Activated naive CD8-positive, alpha-beta T cell treated with anti-CD3 and anti-CD28 coated beads, Interleukin-2, amount 10 ng/mL, durations not matched to agents 7 days and 5 days (primary cell): Measurements from ENCODE around the gene RHOG. TPM values are rescaled to one million over a fixed set of nuclear protein-coding genes. Genes with fewer than 3 reads are reported as not detected.

Experiments
- ATAC-seq: fragments of 150-1000 bp; cut with Tn5 transposase; one replicate; pipeline ENCODE4 v1.10.0; 2021; ENCODE audit warnings: low read depth, moderate library complexity
- POLR2A ChIA-PET: fragments of 350-600 bp; sonication (Branson Sonifier 250); formaldehyde crosslinking; loops from one replicate; lab custom pipeline; 2021; ENCODE audit warnings: antibody characterized with exemption; lab: Charles Lee
- DNase-seq: peaks from one replicate; pipeline ENCODE4 v3.0.0; 2021
- H3K27ac Mint-ChIP-seq: one replicate; pipeline ENCODE4 v1.8.0; 2022; ENCODE audit warnings: mild to moderate bottlenecking, mixed read lengths
- H3K27me3 Mint-ChIP-seq: one replicate; pipeline ENCODE4 v1.8.0; 2022; ENCODE audit warnings: mild to moderate bottlenecking, moderate library complexity, mixed read lengths
- H3K36me3 Mint-ChIP-seq: one replicate; pipeline ENCODE4 v1.8.0; 2021; ENCODE audit warnings: mild to moderate bottlenecking, mixed read lengths
- H3K4me1 Mint-ChIP-seq: one replicate; pipeline ENCODE4 v1.8.0; 2021; ENCODE audit warnings: mixed read lengths
- H3K4me3 Mint-ChIP-seq: one replicate; pipeline ENCODE4 v1.8.0; 2022; ENCODE audit warnings: mild to moderate bottlenecking, moderate library complexity, mixed read lengths
- H3K9me3 Mint-ChIP-seq: one replicate; pipeline ENCODE4 v1.8.0; 2021; ENCODE audit warnings: mixed read lengths
- total RNA-seq, 2 experiments: library from RNA; stranded (reverse); gene quantifications; one replicate each; pipeline ENCODE4 v1.2.3, GENCODE V29; 2021

The RHOG gene
- total RNA-seq, 2 experiments from 2014 or later = 154 to 159 TPM

DNA sequence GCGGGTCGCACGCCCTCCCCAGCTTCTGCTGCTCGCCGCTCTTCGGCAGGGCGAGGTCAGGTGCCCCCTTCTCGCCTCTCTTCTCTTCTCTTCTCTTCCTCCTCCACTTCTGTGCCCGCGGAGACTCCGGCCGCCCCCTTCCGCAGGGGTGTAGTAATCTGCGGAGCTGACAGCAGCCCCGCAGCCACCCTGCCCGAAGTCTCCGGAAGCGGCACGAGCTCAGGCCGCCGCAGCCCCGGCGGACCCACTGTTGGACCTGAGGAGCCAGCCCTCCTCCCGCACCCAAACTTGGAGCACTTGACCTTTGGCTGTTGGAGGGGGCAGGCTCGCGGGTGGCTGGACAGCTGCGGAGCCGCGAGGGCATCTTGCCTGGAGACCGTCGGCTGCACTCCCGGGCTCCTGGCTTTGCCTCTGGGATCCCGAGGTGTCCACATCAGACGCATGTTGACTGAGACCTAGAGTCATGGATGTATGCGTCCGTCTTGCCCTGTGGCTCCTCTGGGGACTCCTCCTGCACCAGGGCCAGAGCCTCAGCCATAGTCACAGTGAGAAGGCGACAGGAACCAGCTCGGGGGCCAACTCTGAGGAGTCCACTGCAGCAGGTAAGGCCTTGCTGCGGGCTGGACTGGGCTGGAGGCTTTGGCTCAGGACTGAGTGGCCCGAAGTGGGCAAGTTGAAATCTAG, 15.2 kb upstream of the RHOG start:
- Mint-ChIP-seq H3K27me3 (no peaks in the 10 kb centered on the region), H3K27ac (peak overlapping the region; percentile 98), H3K9me3 (no peaks in the 10 kb centered on the region), H3K4me1 (peaks cover 56% of the 10 kb centered on the region), H3K36me3 (peaks cover 11% of the 10 kb centered on the region), H3K4me3 (peak overlapping the region; percentile 99)
- POLR2A ChIA-PET = interaction anchor here (0.7 to 8.9 kb wide), 28 partner anchors 8 to 864 kb away, joined by 3 to 254 read pairs (median 6); partner anchors contain the start of genes NAP1L4, PGAP2, RHOG and RRM1
- DNase-seq = no peak
- peak; percentile 15 for ATAC-seq

DNA sequence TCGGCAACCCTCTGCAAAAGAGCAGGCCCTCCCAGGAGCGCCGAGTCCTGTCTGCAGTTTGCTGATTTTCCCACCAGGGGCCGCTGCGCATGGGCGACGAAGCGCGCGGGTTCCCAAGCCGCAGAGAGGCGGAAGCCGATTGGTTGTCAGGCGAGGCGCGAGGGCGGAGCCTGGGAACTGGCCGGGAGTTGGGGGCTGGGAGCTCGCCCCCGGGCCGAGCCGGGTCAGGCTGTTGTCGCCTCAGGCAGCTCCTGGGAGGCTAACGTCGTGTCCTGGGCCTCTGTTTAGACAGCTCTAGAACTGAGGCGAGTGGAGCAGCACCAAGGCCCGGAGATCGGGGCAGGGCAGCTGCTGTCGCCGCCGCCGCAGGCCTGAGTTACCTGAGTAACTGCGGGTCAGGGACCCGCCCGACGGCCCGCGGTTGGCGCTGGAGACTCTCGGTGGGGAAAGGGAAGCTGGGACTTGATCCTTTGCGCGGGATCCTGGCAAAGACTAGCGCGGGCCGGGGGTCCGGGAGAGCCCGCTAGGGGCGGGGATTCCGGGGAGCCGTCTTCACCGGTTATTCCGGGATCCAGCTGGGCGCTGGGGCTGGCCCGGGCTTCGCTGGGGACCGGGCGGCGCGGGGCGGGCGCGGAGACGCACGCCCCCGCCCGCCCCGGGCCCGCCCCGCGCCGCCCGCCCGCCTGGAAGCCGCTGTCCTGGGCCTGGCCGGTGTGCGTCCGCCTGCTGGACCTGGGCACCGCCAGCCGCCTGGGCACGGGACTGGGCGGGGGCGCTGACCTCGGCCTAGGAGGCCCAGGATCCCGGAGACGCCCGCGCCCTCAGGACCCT, 14.4 kb upstream of the RHOG start, which contains the start of gene STIM1:
Gene STIM1 (plus strand): TSS at position 688 of the 831 bp plus-strand sequence. CDS start 607 bp downstream, outside the sequence.
- no peaks in the 10 kb centered on the region for H3K27me3 Mint-ChIP-seq
- no peaks in the 10 kb centered on the region for H3K9me3 Mint-ChIP-seq
- H3K36me3 Mint-ChIP-seq = peaks cover 8% of the 10 kb centered on the region
- peaks cover 50% of the 10 kb centered on the region for H3K4me1 Mint-ChIP-seq
- ATAC-seq = peak; percentile 70
- POLR2A ChIA-PET = interaction anchor here (0.7 to 8.9 kb wide), 53 partner anchors 9 to 863 kb away, joined by 3 to 254 read pairs (median 5); partner anchors contain the start of genes NAP1L4, NUP98, PGAP2 and RHOG
- peak; percentile 99 for DNase-seq
- H3K27ac Mint-ChIP-seq = peak within 1 kb of the TSS; percentile 99
- H3K4me3 Mint-ChIP-seq = peak within 1 kb of the TSS; percentile 99

DNA sequence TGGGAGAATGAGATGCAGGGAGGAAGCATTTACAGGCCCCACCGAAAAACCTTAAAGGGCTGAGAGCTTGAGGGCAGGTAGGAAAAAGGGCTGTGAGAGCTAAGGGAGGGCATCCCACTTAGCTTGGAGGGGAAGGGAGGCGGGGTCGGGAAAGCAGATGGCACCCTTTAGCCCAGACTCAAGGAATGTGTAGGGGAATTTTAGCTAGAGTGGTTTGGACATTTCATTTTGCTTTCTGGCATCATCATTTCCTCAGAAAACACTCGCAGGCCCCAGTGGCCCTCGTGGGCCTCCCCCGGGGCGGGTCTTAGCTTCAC, 13.9 kb upstream of the RHOG start:
- Mint-ChIP-seq H3K27me3 (no peaks in the 10 kb centered on the region), H3K27ac (peak overlapping the region; percentile 99), H3K4me3 (peak overlapping the region; percentile 87), H3K36me3 (peaks cover 8% of the 10 kb centered on the region), H3K4me1 (peaks cover 46% of the 10 kb centered on the region), H3K9me3 (no peaks in the 10 kb centered on the region)
- ATAC-seq (no peak), DNase-seq (no peak)
- POLR2A ChIA-PET = interaction anchor here (0.7 to 8.9 kb wide), 49 partner anchors 9 to 862 kb away, joined by 3 to 254 read pairs (median 5); partner anchors contain the start of genes NAP1L4, NUP98, PGAP2 and RHOG

GRCh38 chr11:3853899-3854659, 13.3 kb upstream of the RHOG start:
- peaks cover 8% of the 10 kb centered on the region for H3K36me3 Mint-ChIP-seq
- H3K9me3 Mint-ChIP-seq = no peaks in the 10 kb centered on the region
- peak; percentile 65 for ATAC-seq
- H3K4me1 Mint-ChIP-seq = peaks cover 44% of the 10 kb centered on the region
- POLR2A ChIA-PET = interaction anchor here (0.7 to 8.9 kb wide), 43 partner anchors 9 to 862 kb away, joined by 3 to 254 read pairs (median 6); partner anchors contain the start of genes NAP1L4, NUP98, PGAP2 and RHOG
- H3K4me3 Mint-ChIP-seq = peak overlapping the region; percentile 87
- peak overlapping the region; percentile 99 for H3K27ac Mint-ChIP-seq
- H3K27me3 Mint-ChIP-seq = no peaks in the 10 kb centered on the region
- peak; percentile 68 for DNase-seq

DNA sequence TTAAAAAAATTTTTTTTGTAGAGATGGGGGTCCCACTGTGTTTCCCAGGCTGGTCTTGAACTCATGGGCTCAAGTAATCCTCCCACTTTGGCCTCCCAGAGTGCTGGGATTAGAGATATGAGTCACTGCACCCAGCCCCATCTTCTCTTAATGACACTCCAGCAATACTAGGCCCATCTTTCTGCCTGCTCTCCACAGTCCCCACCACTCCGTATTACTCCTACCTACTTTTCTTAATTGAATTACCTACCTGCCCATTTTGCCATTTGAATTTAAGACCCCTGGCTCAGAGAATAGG, 12.7 kb upstream of the RHOG start:
- DNase-seq (no peak), ATAC-seq (no peak)
- POLR2A ChIA-PET = interaction anchor here (1.0 to 8.9 kb wide), 8 partner anchors 8 to 220 kb away, joined by 3 to 254 read pairs (median 31); partner anchors contain the start of gene RHOG
- H3K4me3 Mint-ChIP-seq = peak overlapping the region; percentile 87
- peak overlapping the region; percentile 99 for H3K27ac Mint-ChIP-seq
- peaks cover 8% of the 10 kb centered on the region for H3K36me3 Mint-ChIP-seq
- no peaks in the 10 kb centered on the region for H3K27me3 Mint-ChIP-seq
- no peaks in the 10 kb centered on the region for H3K9me3 Mint-ChIP-seq
- H3K4me1 Mint-ChIP-seq = peaks cover 41% of the 10 kb centered on the region

- H3K36me3 Mint-ChIP-seq = peaks cover 2% of the 10 kb centered on the region
- DNase-seq (no peak), ATAC-seq (peak; percentile 48)
- H3K9me3 Mint-ChIP-seq = no peaks in the 10 kb centered on the region
- H3K4me1 Mint-ChIP-seq = peaks cover 36% of the 10 kb centered on the region
- H3K4me3 Mint-ChIP-seq = no peak overlapping the region
- H3K27ac Mint-ChIP-seq = no peak overlapping the region
- H3K27me3 Mint-ChIP-seq = no peaks in the 10 kb centered on the region
- POLR2A ChIA-PET = interaction anchor here (0.7 to 8.9 kb wide), 5 partner anchors 11 to 252 kb away, joined by 3 to 254 read pairs (median 5); partner anchors contain the start of gene RHOG
Measured at GRCh38 chr11:3849297-3849874, 8.6 kb upstream of the RHOG start.

GRCh38 chr11:3845670-3846069, 4.9 kb upstream of the RHOG start:
- Mint-ChIP-seq H3K36me3 (no peaks in the 10 kb centered on the region), H3K4me1 (peaks cover 18% of the 10 kb centered on the region), H3K27me3 (no peaks in the 10 kb centered on the region), H3K9me3 (no peaks in the 10 kb centered on the region), H3K4me3 (no peak overlapping the region), H3K27ac (no peak overlapping the region)
- POLR2A ChIA-PET = interaction anchor here (1.0 kb wide), 2 partner anchors 9 to 227 kb away, joined by 4 to 5 read pairs; no protein-coding TSS in a partner anchor
- no peak for DNase-seq
- no peak for ATAC-seq

GRCh38 chr11:3845246-3845645, 4.5 kb upstream of the RHOG start:
- no peak for ATAC-seq
- peaks cover 18% of the 10 kb centered on the region for H3K4me1 Mint-ChIP-seq
- H3K27me3 Mint-ChIP-seq = no peaks in the 10 kb centered on the region
- DNase-seq = no peak
- no peak overlapping the region for H3K27ac Mint-ChIP-seq
- H3K9me3 Mint-ChIP-seq = no peaks in the 10 kb centered on the region
- H3K4me3 Mint-ChIP-seq = no peak overlapping the region
- POLR2A ChIA-PET = interaction anchor here (1.0 kb wide), 1 partner anchor 9 kb away, joined by 5 read pairs; no protein-coding TSS in a partner anchor
- no peaks in the 10 kb centered on the region for H3K36me3 Mint-ChIP-seq

- Mint-ChIP-seq H3K4me3 (no peak overlapping the region), H3K27ac (peak overlapping the region; percentile 34), H3K9me3 (no peaks in the 10 kb centered on the region), H3K4me1 (peaks cover 26% of the 10 kb centered on the region), H3K27me3 (no peaks in the 10 kb centered on the region), H3K36me3 (peaks cover 16% of the 10 kb centered on the region)
- POLR2A ChIA-PET = no interaction called here
- DNase-seq (no peak), ATAC-seq (no peak)
Measured at GRCh38 chr11:3843326-3843725, 2.6 kb upstream of the RHOG start.

DNA sequence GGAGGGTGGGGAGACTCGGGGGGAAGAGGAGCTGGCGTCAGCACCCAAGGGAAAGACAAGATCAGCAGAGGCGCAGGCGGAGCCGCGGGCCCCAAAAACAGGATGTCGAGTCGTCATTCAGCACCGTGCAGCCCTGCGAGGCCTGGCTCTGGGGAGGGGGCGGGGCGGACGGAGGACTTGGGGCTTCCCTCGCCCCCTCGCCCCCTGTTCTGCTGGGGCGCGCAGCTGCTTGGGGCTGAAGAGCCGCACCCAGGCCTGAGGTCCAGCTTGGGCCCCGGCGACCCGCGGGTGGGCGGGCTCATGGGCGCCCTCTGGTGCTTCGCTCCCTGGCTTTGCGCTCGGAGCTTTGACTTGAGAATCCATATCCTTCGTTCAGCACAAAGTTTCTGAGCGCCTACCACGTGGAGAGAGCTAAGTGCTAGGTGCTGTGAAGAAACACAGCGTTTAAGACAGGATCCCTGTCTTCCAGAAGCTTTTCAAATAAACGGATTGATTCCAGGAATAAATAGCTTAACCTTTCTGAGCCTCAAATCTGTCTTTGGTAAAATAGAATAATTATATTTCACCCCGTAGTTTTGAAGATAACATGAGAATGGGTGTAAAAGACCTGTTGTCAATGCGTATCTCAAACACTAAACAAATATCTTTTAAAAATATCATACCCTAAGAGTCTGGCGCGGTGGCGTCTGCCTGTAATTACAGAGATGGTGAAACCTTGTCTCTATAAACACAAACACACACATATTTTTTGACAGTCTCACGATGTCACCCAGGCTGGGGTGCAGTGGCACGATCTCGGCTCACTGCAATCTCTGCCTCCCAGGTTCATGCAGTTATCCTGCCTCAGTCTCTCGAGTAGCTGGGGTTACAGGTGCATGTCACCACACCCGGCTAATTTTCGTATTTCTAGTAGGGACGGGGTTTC, 929 bp upstream of the RHOG start:
- POLR2A ChIA-PET = interaction anchor here (0.6 to 8.1 kb wide), 26 partner anchors 10 to 254 kb away, joined by 3 to 254 read pairs (median 4); partner anchors contain the start of genes NUP98 and STIM1
- H3K27me3 Mint-ChIP-seq = no peaks in the 10 kb centered on the region
- no peaks in the 10 kb centered on the region for H3K9me3 Mint-ChIP-seq
- DNase-seq (peak; percentile 90), ATAC-seq (peak; percentile 79)
- peak overlapping the region; percentile 98 for H3K27ac Mint-ChIP-seq
- H3K36me3 Mint-ChIP-seq = peaks cover 23% of the 10 kb centered on the region
- H3K4me1 Mint-ChIP-seq = peaks cover 40% of the 10 kb centered on the region
- H3K4me3 Mint-ChIP-seq = peak overlapping the region; percentile 90

- ATAC-seq (no peak), DNase-seq (peak; percentile 63)
- Mint-ChIP-seq H3K4me3 (peak overlapping the region; percentile 98), H3K27me3 (no peaks in the 10 kb centered on the region), H3K27ac (peak overlapping the region; percentile 96), H3K9me3 (no peaks in the 10 kb centered on the region), H3K4me1 (peaks cover 52% of the 10 kb centered on the region), H3K36me3 (peaks cover 29% of the 10 kb centered on the region)
- POLR2A ChIA-PET = interaction anchor here (0.6 to 8.1 kb wide), 24 partner anchors 8 to 256 kb away, joined by 3 to 254 read pairs (median 5); partner anchors contain the start of genes NUP98, PGAP2 and STIM1
Measured at GRCh38 chr11:3840004-3840869, 522 bp downstream of the RHOG start.
